ENCODE results near the gene SLCO6A1.

SLCO6A1 gene

GRCh38 chr5:102451082-102451481 is 47.7 kb downstream of the SLCO6A1 start:
- TF ChIP-seq CTCF (conservative IDR thresholded peaks at IDR 0.05; ENCODE audit: low read depth, low read length): no peak
- DNase-seq (ENCODE audit: low read depth): no peak
- H3K4me3 ChIP-seq (ENCODE audit: low read length): no peak overlapping the region

DNA sequence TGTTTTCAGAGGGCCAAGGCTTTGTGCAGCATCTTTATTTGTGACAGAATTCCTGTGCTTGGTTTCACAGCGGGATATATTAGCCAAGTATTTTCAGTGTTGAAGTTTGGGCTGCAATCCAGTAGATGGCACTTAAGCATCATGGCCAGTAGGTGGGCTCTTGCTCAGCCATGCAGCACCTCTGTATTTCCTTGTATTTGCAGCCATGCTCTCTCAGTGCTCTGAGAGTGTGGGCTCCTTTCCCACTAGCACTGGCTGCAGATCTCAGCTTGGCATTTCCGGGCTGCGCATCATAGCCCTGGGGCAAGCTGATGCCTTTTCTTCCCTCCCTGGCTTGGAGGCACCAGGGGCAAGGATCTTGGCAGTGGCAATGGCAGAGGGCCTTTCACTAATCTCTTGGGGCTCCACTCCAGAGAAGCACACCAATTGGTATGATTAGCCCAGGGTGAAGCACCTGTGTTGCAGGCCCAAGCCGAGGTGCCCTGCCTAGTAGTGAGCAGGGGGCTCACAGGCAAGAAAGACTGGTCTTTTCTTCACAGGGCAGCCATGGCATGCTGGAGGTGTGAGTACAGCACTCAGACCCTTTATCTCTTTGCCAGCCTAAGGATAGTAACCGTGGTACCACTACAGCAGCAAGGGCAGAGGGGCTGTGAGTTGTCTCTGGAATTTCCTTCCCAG is 48.3 kb downstream of the SLCO6A1 start:
- TF ChIP-seq CTCF (conservative IDR thresholded peaks at IDR 0.05; ENCODE audit: low read depth, low read length): peak; percentile 22
- no peak for DNase-seq (ENCODE audit: low read depth)

GRCh38 chr5:102433473-102433872 is 65.3 kb downstream of the SLCO6A1 start:
- no peak for DNase-seq (ENCODE audit: low read depth)
- TF ChIP-seq CTCF (conservative IDR thresholded peaks at IDR 0.05; ENCODE audit: low read depth, low read length): no peak
- no peak overlapping the region for H3K4me3 ChIP-seq (ENCODE audit: low read length)

More for the DNA sequence above, 48.3 kb downstream of the SLCO6A1 start:
- no peak overlapping the region for H3K4me3 ChIP-seq (ENCODE audit: low read length)

DNA sequence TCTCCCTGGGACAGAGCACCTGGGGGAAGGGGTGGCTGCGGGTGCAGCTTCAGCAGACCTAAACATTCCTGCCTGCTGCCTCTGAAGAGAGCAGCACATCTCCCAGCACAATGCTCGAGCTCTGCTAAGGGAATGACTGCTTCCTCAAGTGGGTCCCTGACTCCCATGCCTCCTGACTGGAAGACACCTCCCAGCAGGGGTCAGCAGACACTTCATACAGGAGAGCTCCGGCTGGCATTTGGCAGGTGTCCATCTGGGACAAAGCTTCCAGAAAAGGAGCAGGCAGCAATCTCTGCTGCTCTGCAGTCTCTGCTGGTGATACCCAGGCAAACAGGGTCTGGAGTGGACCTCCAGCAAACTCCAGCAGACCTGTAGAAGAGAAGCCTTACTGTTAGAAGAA is 77.2 kb downstream of the SLCO6A1 start:
- TF ChIP-seq CTCF (conservative IDR thresholded peaks at IDR 0.05; ENCODE audit: low read depth, low read length): peak; percentile 32
- H3K4me3 ChIP-seq (ENCODE audit: low read length): no peak overlapping the region
- no peak for DNase-seq (ENCODE audit: low read depth)

DNA sequence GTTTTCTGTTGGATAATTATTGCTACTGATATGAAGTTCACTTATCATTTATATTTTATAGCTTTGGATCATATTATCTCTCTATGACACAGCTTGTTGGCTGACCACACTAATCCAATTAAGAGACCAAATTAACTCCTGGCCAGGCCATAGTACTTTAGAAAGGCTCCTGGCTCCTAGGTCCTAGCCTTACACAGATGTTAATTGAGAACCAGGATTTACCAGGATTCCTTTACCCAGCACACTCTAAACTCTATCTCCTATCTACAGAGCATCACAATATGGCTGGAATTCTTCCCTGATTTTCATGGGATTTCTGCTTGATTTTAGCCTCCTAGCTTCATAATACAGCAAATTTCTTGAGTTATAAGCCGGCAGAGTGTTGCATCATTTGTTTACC is 80.3 kb downstream of the SLCO6A1 start:
- DNase-seq (ENCODE audit: low read depth): no peak
- TF ChIP-seq CTCF (conservative IDR thresholded peaks at IDR 0.05; ENCODE audit: low read depth, low read length): no peak
- H3K4me3 ChIP-seq (ENCODE audit: low read length): no peak overlapping the region

GRCh38 chr5:102414448-102414847 is 84.4 kb downstream of the SLCO6A1 start:
- H3K4me3 ChIP-seq (ENCODE audit: low read length): no peak overlapping the region
- TF ChIP-seq CTCF (conservative IDR thresholded peaks at IDR 0.05; ENCODE audit: low read depth, low read length): no peak
- no peak for DNase-seq (ENCODE audit: low read depth)

DNA sequence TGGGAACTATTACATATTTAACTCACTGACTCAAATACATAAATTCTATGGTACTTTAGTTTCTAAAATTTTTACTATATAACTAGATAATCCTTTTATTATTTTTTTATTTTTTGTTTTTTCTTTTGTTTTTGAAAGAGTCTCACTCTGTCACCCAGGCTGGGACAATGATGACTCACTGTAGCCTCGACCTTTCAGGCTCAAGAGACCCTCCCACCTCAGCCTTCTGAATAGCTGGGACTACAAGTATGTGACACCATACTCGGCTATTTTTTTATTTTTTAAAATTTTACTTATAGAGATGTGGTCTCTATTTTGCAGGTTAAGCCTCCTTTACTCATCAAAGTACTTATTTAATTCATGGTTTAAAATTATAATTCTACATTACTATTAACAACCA is 110.6 kb downstream of the SLCO6A1 start:
- no peak for DNase-seq (ENCODE audit: low read depth)
- no peak for TF ChIP-seq CTCF (conservative IDR thresholded peaks at IDR 0.05; ENCODE audit: low read depth, low read length)
- H3K4me3 ChIP-seq (ENCODE audit: low read length): no peak overlapping the region

Measured in retinal pigment epithelial cell (primary cell).